GM21619 (cell line): ENCODE data around the gene INS.

Experiments
- ATAC-seq: cut with Tn5 transposase; IDR thresholded peaks from one replicate; pipeline ENCODE4 v1.9.1; 2021; ENCODE audit not compliant: unreplicated experiment

INS gene

DNA sequence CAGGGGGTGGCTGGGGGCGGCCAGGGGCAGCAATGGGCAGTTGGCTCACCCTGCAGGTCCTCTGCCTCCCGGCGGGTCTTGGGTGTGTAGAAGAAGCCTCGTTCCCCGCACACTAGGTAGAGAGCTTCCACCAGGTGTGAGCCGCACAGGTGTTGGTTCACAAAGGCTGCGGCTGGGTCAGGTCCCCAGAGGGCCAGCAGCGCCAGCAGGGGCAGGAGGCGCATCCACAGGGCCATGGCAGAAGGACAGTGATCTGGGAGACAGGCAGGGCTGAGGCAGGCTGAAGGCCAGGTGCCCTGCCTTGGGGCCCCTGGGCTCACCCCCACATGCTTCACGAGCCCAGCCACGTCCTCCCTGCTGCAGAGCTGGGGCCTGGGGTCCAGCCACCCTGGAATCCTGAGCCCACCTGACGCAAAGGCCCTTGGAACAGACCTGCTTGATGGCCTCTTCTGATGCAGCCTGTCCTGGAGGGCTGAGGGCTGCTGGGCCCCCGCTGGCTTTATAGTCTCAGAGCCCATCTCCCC, at the start of gene INS:
TSS of gene INS (minus strand) at position 474 of the 524 bp plus-strand sequence. CDS start at position 236, 238 bp downstream.
- no peak for ATAC-seq

DNA sequence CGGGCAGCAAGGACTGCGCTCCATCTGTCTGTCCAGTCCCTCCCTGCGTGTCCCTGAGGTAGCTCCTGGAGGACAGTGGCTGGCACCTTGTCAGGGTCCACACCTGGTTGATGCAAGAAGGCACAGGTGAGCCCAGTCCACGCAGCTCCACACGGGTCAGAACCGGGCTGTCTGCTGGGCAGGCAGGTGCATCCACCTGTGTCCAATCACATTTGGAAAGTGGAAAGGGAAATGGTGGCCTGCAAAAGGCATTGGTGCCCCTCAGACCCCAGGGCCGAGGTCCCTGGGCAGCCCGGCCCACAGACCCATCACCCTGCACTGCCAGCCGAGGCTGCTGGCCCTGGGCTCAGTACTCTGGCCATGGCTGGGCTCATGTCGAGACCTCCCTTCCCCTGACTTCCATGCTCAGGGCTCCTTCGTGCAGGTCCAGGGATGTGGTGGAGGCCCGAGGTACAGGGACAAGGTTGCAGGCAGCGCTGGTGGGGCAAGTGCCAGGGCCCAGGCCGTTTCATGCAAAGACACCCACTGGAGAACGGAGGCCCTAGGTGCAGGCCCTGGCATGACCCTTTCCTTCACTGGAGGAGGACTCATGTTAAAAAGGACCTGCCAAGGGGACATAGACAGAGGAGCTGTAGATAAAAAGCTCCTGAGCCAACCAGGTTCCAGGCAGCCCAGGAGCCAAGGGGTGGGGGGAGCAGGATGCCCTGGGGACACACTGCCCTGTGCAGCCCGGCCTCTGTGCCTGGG, 49.5 kb upstream of the INS start:
- no peak for ATAC-seq

- no peak for ATAC-seq
Measured at GRCh38 chr11:2209900-2210321, 48.9 kb upstream of the INS start.

GRCh38 chr11:2209370-2209801, 48.4 kb upstream of the INS start:
- no peak for ATAC-seq

- ATAC-seq: no peak
Measured at GRCh38 chr11:2208691-2209369, 47.8 kb upstream of the INS start.

- no peak for ATAC-seq
Measured at GRCh38 chr11:2207773-2208621, 47.0 kb upstream of the INS start.

DNA sequence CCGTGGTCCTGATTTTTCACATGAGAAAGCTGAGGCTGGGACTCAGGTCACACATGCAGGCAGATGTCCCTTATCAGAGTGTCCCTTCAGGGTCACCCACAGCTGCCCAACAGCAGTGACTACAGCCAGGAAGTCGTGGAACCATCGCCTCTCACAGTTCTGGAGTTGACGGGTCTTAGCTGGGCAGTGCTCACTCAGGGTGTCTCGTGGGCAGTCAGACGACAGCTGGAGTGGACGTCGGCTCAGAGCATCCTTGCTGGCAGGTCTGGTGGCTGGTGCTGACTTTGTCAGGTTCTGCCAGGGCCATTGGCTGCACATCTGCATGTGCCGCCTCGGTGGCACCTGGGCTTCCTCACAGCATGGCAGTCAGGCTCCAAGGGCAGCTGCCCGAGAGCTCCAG, 46.2 kb upstream of the INS start:
- ATAC-seq: no peak

- ATAC-seq: no peak
Measured at GRCh38 chr11:2205981-2206690, 45.1 kb upstream of the INS start.

GRCh38 chr11:2205214-2205720, 44.3 kb upstream of the INS start:
- ATAC-seq: no peak

GRCh38 chr11:2204361-2205213, 43.6 kb upstream of the INS start:
- no peak for ATAC-seq

GRCh38 chr11:2203440-2204259, 42.6 kb upstream of the INS start:
- no peak for ATAC-seq

DNA sequence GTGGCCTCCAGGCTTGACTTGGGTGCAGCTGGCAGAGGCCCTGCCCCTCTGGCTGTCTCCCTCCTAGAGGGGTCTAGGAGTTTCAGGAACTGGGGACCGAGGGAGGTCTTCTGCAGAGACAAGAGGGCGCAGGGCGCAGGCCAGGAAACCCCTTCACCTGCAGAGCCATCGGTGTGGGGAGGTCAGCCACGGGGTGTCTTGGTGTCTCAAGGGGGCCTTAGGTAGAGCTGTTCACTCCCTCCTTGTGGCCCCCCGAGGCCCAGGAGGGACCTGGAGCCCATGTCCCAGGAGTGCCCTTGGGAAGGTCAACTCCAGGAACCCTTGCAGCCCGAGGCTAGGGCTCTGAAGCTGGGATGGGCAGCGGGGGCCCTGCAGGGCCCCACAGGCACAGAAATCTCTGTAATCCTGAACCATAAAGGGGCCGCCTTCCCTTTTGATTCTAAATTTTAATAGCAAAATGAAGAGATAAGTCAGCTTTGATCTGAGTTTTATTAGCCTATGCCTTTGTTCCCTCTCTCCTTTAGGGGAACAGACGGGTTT, 42.0 kb upstream of the INS start:
- ATAC-seq: no peak

DNA sequence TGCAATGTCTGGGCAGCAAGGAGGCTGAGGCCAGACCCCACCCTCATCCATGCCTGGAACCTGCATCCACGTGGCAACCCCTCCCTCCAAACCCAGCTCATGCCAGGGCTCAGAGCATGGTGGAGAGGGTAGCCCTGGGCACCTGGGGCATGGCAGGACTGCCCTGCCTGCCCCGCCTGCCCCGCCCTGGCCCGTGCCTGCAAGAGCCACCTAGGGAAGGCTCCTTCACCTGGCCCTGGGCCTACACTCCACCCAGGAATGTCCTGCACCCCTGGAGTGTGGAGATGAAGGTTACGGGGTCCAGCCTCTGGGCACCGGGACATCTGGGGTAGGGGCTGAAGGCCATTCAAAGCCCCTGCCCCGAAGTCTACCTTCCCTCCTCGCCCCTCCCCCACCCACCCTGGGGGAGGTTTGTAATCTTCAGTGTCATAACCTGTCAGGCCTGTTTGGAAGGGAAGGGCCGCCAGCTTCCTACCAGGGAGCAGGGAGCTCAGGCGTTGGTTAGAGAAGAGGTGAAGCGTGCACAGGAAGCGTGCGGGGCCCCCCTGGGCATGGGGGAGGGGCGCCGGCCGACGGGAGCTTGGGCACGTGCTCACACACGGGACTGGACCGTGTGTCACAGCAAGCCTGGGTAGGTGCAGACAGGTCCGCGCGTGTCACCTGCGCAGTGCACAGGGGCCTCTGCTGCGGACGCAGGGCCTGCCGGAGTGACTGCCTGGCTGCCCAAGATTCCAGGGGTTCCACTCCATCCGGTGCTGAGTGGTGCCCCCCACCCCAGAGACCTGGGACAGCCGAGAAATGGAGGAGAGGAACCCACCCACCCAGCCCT, 41.3 kb upstream of the INS start:
- ATAC-seq: no peak

- ATAC-seq: no peak
Measured at GRCh38 chr11:2201542-2201941, 40.5 kb upstream of the INS start.

DNA sequence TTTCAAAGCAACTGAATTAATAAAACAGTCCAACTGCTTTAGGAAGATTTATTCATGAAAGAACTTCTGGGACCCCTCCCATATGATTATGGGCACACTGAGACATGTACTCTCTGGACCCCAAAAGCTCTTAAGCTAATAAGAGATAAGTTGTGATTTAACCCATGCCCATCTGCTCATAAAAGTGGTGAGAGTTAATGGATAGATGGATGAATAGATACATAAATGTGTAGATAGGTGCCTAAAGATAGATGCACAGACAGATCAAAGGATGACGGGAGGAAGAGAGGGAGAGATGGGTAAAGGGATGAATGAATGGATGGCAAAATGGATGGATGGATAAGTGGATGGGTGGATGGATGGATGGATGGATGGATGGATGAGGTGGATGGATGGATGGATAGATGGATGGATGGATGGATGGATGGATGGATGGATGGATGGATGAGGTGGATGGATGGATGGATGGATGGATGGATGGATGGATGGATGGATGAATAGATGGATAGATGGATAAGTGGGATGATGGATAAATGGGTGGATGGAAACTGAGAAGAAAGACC, 40.0 kb upstream of the INS start:
- no peak for ATAC-seq

- ATAC-seq: no peak
Measured at GRCh38 chr11:2200536-2200935, 39.5 kb upstream of the INS start.
